Measurements from ENCODE around the gene NTNG2. TPM values are rescaled to one million over a fixed set of nuclear protein-coding genes. Genes with fewer than 3 reads are reported as not detected.

The NTNG2 gene
- total and polyA plus RNA-seq, 2 of the 13 experiments (the other 11 are each of a cell fraction or from before 2014, with no cell fraction given), result 0.02 to 0.36 TPM

- Histone ChIP-seq H3K4me2 (ENCODE audit: low read depth, low read length) (no peak overlapping the region), H3K36me3 (replicated peaks in 1 of 2; ENCODE audit: control insufficient read depth in 1 of 2, insufficient read depth in 2 of 2, low read length in 2 of 2) (no peaks in the 10 kb centered on the region), H3K9ac (ENCODE audit: insufficient read depth, low read depth, low read length) (no peak overlapping the region), H3K27me3 (ENCODE audit: control insufficient read depth in 1 of 2, insufficient read depth in 2 of 2, low read length in 2 of 2) (peaks cover 0 to 12% of the 10 kb centered on the region in 2 experiments; a peak in 3 of 5 replicates), H4K20me1 (ENCODE audit: insufficient read depth, low read length) (no peaks in the 10 kb centered on the region), H3K4me1 (ENCODE audit: insufficient read depth, low read length) (no peaks in the 10 kb centered on the region), H3K4me3 (replicated peaks in 1 of 3; ENCODE audit: insufficient read depth in 1 of 3, low read depth in 2 of 3, low read length in 3 of 3) (no peak overlapping the region), H3K79me2 (ENCODE audit: insufficient read depth, low read length) (no peaks in the 10 kb centered on the region), H3K9me3 (ENCODE audit: low read length) (peaks cover 16% of the 10 kb centered on the region), H2AFZ (ENCODE audit: low read length) (no peak overlapping the region), H3K27ac (ENCODE audit: extremely low read length, insufficient read depth, low read length) (no peak overlapping the region)
- POLR2A ChIA-PET, result no interaction called here
- ATAC-seq, result peak; percentile 49
- CTCF ChIA-PET (ENCODE audit: low intra/inter-chr PET ratio, low total read pairs), result no interaction called here
- in situ Hi-C loops (cut with HindIII; ENCODE audit: extremely low pct_ligation_motif_present, low pct_unique_long_range_greater_than_20kb), result no loop called here
- WGBS (ENCODE audit: low lambda C conversion rate), result 47% methylated on average over 3 of the region's 20 CpGs
- TF ChIP-seq CBX5 (CRISPR knock-in tag; IDR thresholded peaks at IDR 0.05; ENCODE audit: borderline replicate concordance), result no peak
- TF ChIP-seq ZNF589 (CRISPR knock-in tag; conservative IDR thresholded peaks at IDR 0.05), result no peak
- no peak for TF ChIP-seq SRSF9 (IDR thresholded peaks at IDR 0.05; ENCODE audit: borderline replicate concordance, insufficient read depth, low read depth, low read length, poor library complexity, severe bottlenecking)
- no peak for TF ChIP-seq HIVEP1 (CRISPR knock-in tag; IDR thresholded peaks at IDR 0.05)
- no peak for TF ChIP-seq ZNF362 (CRISPR knock-in tag; IDR thresholded peaks at IDR 0.05; ENCODE audit: borderline replicate concordance)
- no peak for TF ChIP-seq ZMYM2 (CRISPR knock-in tag; IDR thresholded peaks at IDR 0.05)
- intact Hi-C loops (cut with micrococcal nuclease; ENCODE audit: unreplicated experiment), result no loop called here
- no peak for DNase-seq (ENCODE audit: low spot score)
- FAIRE-seq, result no peak
- BruUV-seq (replicated peaks), result no TSS peak
These were observed 88.7 kb downstream of the NTNG2 start for GRCh38 chr9:132250324-132251262.

Measured in HepG2 (cell line).